ENCODE results near the gene ULBP2. TPM values are rescaled to one million over a fixed set of nuclear protein-coding genes. Genes with fewer than 3 reads are reported as not detected.

Gene ULBP2
- total and polyA plus RNA-seq, 12 donors = 0.16 to 1.8 (median 0.49) TPM; not detected in 2

DNA sequence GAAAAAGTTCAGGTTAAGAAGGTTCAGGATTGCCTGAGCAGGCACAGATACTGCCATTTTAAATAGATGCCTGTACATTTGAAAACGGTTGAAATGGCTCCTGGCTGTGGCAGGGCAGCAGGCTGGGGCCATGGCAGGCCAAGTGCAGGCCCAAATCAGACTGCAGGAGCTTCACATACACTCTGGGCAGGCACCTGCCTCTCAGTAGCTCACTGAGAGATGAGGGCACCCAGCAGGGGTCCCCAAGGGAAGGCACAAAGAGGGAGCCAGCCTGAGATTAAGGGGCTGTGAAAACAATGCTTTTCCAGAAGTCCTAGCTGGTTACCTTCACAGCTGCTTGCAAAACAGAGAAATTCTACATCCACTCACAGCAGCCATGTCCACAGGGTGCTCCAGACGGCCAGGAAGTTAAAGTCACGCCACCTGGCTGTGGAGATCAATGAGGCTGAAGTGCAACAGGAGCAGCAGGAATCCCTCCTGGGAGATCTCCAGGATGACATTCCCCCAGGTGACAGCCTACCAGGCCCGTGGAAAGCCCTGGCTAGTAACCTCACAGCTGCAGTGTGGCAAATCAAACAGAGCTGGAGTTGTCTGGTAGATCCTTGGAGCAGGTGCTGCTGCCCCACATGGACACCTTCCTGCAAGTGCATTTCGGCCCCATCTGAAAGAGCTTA lies 37.7 kb upstream of the ULBP2 start:
- Histone ChIP-seq H3K27me3 (no peaks in the 10 kb centered on the region), H3K4me1 (replicated peaks in 1 of 2) (no peaks in the 10 kb centered on the region), H3K9me3 (replicated peaks in 1 of 3) (no peaks in the 10 kb centered on the region), H3K36me3 (replicated peaks in 1 of 2) (no peaks in the 10 kb centered on the region), H3K4me3 (no peak overlapping the region), H3K27ac (no peak overlapping the region)
- TF ChIP-seq, protein P1, sequence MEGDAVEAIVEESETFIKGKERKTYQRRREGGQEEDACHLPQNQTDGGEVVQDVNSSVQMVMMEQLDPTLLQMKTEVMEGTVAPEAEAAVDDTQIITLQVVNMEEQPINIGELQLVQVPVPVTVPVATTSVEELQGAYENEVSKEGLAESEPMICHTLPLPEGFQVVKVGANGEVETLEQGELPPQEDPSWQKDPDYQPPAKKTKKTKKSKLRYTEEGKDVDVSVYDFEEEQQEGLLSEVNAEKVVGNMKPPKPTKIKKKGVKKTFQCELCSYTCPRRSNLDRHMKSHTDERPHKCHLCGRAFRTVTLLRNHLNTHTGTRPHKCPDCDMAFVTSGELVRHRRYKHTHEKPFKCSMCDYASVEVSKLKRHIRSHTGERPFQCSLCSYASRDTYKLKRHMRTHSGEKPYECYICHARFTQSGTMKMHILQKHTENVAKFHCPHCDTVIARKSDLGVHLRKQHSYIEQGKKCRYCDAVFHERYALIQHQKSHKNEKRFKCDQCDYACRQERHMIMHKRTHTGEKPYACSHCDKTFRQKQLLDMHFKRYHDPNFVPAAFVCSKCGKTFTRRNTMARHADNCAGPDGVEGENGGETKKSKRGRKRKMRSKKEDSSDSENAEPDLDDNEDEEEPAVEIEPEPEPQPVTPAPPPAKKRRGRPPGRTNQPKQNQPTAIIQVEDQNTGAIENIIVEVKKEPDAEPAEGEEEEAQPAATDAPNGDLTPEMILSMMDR (IDR thresholded peaks at IDR 0.05) = no peak
- TF ChIP-seq POLR2A (IDR thresholded peaks at IDR 0.05) = no peak
- DNase-seq = peak in 3 of 7 donors; percentile 2 to 43 (median 13)
- WGBS, 4 donors = 75 to 92% (median 88%) methylated on average over 3 to 5 of the region's 5 CpGs
- intact Hi-C loops (cut with DNase I) = no loop called here

DNA sequence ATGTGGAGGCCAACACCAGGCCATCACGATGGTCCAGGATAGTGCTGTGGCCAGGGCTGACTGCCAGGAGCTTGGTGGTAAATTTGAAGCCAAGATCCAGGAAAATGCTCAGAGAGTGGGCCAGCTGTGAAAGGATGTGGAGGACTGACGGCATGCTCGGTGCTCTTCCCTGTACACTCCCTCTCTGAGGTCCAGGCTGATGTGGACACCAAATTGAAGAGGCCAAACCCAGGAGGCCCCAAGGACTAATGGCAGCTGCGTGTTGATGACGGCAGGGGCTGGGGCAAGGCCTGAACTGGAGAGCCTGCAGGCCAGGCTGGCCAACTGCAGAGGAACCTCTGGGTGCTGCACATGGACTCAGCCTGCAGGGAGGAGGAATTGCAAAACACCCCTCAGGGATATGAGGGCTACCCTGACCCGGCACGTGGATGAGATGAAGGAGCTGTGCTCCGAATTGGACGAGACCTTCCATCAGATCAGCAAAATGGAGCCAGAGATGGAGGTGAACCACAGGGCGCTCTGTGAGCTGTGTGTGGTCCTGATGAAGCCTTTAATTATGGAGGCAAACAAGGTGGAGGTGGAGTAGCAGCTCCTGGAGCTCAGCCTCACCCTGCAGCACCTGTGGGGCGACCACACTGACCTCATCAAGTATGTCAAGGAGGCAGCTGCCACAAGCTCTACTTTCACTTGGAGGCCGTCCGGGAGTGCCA lies 37.0 kb upstream of the ULBP2 start:
- Histone ChIP-seq H3K27me3 (no peaks in the 10 kb centered on the region), H3K36me3 (replicated peaks in 1 of 2) (no peaks in the 10 kb centered on the region), H3K27ac (no peak overlapping the region), H3K4me1 (replicated peaks in 1 of 2) (no peaks in the 10 kb centered on the region), H3K9me3 (replicated peaks in 1 of 3) (no peaks in the 10 kb centered on the region), H3K4me3 (no peak overlapping the region)
- intact Hi-C loops (cut with DNase I) = no loop called here
- peak in 3 of 7 donors; percentile 5 to 11 (median 10) for DNase-seq
- 88 to 95% (median 92%) methylated on average over 11 to 13 of the region's 13 CpGs for WGBS, 4 donors
- TF ChIP-seq, protein P1 (IDR thresholded peaks at IDR 0.05) = no peak
- TF ChIP-seq POLR2A (IDR thresholded peaks at IDR 0.05) = no peak

DNA sequence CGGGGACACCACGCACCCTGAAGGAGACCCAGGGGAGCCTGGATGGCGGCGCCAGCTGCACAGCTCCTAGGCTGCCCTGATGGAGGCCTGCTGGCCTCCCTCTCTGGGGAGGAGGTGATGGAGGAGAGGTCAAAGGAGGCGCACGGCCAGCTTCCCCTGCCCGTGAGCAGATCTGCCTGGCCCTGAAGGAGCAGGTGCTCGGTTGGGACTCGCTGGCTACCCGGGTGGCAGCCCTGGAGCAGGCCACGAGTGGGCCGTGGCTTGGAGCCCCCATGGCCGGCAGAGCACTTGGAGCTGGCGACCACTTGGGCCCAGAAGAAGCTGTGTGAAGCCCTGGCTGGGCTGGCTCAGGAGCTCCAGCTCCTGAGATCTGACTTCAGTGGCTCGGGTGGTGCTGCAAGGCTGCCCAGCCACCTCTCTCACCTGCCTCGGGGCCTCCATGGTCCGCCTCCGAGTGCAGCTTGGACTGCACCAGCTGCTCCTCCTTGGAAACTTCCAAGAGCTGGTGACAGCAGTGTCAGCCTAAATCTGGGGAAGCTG lies 36.4 kb upstream of the ULBP2 start:
- Histone ChIP-seq H3K9me3 (replicated peaks in 1 of 3) (no peaks in the 10 kb centered on the region), H3K4me3 (no peak overlapping the region), H3K27me3 (no peaks in the 10 kb centered on the region), H3K4me1 (replicated peaks in 1 of 2) (no peaks in the 10 kb centered on the region), H3K27ac (no peak overlapping the region), H3K36me3 (replicated peaks in 1 of 2) (no peaks in the 10 kb centered on the region)
- WGBS, 4 donors = 88 to 93% (median 91%) methylated on average over 10 to 18 of the region's 18 CpGs
- DNase-seq = peak in 2 of 7 donors; percentile 5 to 37
- TF ChIP-seq POLR2A (IDR thresholded peaks at IDR 0.05) = no peak
- TF ChIP-seq, protein P1 (IDR thresholded peaks at IDR 0.05) = no peak
- intact Hi-C loops (cut with DNase I) = no loop called here

DNA sequence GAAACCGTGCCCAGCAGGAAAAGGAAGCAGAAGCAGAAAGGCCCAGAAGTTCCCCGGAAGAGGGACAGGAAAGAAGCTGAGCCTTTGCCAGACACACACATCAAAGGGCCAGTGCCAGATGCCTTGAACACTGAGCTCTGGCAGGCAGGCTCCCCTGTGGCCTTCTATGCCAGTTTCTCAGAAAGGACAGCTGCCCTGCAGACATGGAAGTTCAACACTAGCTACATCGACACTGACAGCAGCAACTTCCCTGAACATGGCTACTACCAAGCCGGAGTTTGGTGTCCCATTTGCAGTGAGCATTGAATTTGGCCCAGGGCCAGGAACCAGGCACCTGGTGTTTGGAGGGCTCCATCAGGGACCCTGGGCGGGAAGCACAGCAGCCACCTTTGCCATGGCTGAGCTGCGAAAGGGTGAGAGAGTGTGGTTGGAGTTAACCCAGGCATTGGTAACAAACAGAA lies 35.9 kb upstream of the ULBP2 start:
- intact Hi-C loops (cut with DNase I) = no loop called here
- H3K4me1 ChIP-seq (replicated peaks in 1 of 2) = no peaks in the 10 kb centered on the region
- 55 to 65% (median 60%) methylated on average over 5 to 6 of the region's 6 CpGs for WGBS, 4 donors
- peak in 5 of 7 donors; percentile 27 to 73 (median 48) for DNase-seq
- H3K4me3 ChIP-seq = no peak overlapping the region
- no peak overlapping the region for H3K27ac ChIP-seq
- no peaks in the 10 kb centered on the region for H3K27me3 ChIP-seq
- H3K36me3 ChIP-seq (replicated peaks in 1 of 2) = no peaks in the 10 kb centered on the region
- H3K9me3 ChIP-seq (replicated peaks in 1 of 3) = no peaks in the 10 kb centered on the region
- TF ChIP-seq, protein P1 (IDR thresholded peaks at IDR 0.05) = no peak
- TF ChIP-seq POLR2A (IDR thresholded peaks at IDR 0.05) = no peak
